OCI-LY3 (cell line): Measurements from ENCODE around the gene SMC3.

Experiments
- CTCF ChIP-seq: fragments of 200-600, 300-600 bp; sonication (generic); IDR thresholded peaks from 2 replicates; pipeline ENCODE4 v1.5.1; 2014; ENCODE audit warnings: antibody characterized with exemption, low read length, low read depth
- EZH2phosphoT487 ChIP-seq: fragments of 200-600 bp; shearing (Covaris generic); IDR thresholded peaks from 2 replicates; pipeline ENCODE4 v1.6.1; 2018; ENCODE audit warnings: antibody characterized with exemption, mixed run types, low read depth

DNA sequence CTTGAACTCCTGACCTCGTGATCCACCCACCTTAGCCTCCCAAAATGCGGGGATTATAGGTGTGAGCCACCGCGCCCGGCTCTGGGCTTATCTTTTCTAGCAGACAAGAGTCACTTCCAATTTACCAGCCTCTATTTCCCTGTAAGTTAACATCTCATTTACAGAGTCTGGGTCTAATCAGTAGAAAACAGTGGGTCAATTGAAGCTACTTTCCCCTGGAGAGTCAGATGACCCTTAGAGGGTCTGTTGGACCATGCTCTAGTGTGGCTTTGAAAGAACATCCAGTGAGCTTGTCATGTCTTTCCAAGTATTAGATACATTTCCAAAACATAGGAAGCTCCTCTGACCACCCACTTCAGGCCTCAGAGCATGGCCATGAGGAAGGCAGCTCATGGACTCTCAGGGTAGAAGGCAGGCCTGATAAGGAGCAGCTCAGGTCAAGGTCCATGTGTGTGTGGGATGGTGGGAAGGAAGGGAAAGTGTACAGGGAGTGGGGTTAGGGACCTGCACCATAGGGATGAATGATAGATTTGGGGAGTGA lies 49.1 kb downstream of the SMC3 start:
- TF ChIP-seq CTCF (no peak), EZH2phosphoT487 (no peak)
